Breast epithelium (tissue), 4 donors: ENCODE data around the gene HHIPL2. TPM values are rescaled to one million over a fixed set of nuclear protein-coding genes. Genes with fewer than 3 reads are reported as not detected.

Experiments
- DNase-seq, 2 donors: peaks; one replicate each; pipeline ENCODE4 v3.0.0-alpha.2; 2019; ENCODE audit warnings: low spot score in 2 of 2
- H3K27ac ChIP-seq, 2 donors: fragments of 200-600 bp; sonication (generic) in 1 of 2; one replicate each; pipeline ENCODE4 v1.5.1; 2016 to 2019; ENCODE audit warnings: mild to moderate bottlenecking in 1 of 2
- H3K27me3 ChIP-seq, 2 donors: fragments of 200-600 bp; sonication (generic) in 1 of 2; one replicate each; pipeline versions ENCODE4 v1.5.1 to v1.6.0; 2017 to 2019; ENCODE audit warnings: control low read depth in 1 of 2, mild to moderate bottlenecking in 1 of 2
- H3K36me3 ChIP-seq: fragments of 200-600 bp; one replicate; pipeline ENCODE4 v1.5.1; 2019
- H3K4me1 ChIP-seq, 2 donors: fragments of 200-600 bp; sonication (generic); one replicate each; pipeline ENCODE4 v1.5.1; 2016 to 2019; ENCODE audit warnings: control low read depth in 1 of 2
- H3K4me3 ChIP-seq, 3 donors: fragments of 200-600 bp; sonication (generic); 1 replicate in 2 of 3; 2 replicates in 1 of 3; pipeline ENCODE4 v1.5.1; 2016 to 2019; ENCODE audit warnings: mild to moderate bottlenecking in 3 of 3, moderate library complexity in 2 of 3
- H3K9me3 ChIP-seq, 2 donors: fragments of 200-600 bp; sonication (generic) in 1 of 2; one replicate each; pipeline ENCODE4 v1.5.1; 2016 to 2019; ENCODE audit warnings: control low read depth in 1 of 2
- POLR2A ChIP-seq: fragments of 450-650 bp; IDR thresholded peaks from one replicate; pipeline ENCODE4 v1.6.1; 2016; ENCODE audit warnings: antibody characterized with exemption, mild to moderate bottlenecking, moderate library complexity
- POLR2AphosphoS5 ChIP-seq, 3 donors: sonication (generic); formaldehyde crosslinking; IDR thresholded peaks; one replicate each; pipeline ENCODE4 v1.6.1; 2017; ENCODE audit warnings: antibody characterized with exemption in 3 of 3
- intact Hi-C: fragments of 100-400 bp; cut with DNase I; formaldehyde crosslinking; loops from one replicate; pipeline ENCODE4 v1.15.1; 2023; ENCODE audit warnings: low total_unique reads
- total RNA-seq, 3 donors: library from RNA; depleted of rRNA; stranded (reverse); fragments of >200 nt; gene quantifications; one replicate each; pipeline ENCODE4 v1.1.0, GENCODE V29; 2016
- TF ChIP-seq, protein P1 (sequence below), 3 donors: fragments of 450-650 bp; IDR thresholded peaks; one replicate each; pipeline ENCODE4 v1.5.1; 2016 to 2017; ENCODE audit warnings: antibody characterized with exemption in 3 of 3, mild to moderate bottlenecking in 3 of 3, moderate library complexity in 3 of 3

HHIPL2 gene
- total RNA-seq, 3 donors from 2014 or later = 0.59 to 0.98 TPM; not detected in 1

DNA sequence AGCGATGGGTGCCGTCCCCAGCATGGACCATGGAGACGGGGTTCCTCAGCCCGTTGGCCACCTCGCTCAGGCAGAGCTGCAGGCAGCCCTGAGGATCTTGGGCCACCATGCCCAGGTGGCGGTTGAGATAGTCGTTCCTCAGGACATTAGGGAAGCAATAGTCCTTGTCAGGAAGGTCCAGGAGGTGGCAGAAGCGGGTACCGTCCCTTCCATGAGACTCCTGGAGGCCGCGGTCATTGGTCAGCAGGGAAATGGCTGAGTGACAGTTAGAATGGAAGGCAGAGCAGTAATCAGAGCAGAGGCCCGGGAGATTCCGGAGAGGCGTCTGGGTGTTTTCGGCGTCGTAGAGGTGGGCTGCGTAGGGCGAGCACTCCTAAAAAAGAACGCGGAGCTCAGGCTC is 4.1 kb downstream of the HHIPL2 start:
- intact Hi-C loops = no loop called here
- DNase-seq = no peak
- Histone ChIP-seq H3K4me3 (no peak overlapping the region), H3K4me1 (no peaks in the 10 kb centered on the region), H3K36me3 (no peaks in the 10 kb centered on the region), H3K27me3 (no peaks in the 10 kb centered on the region), H3K9me3 (no peaks in the 10 kb centered on the region), H3K27ac (no peak overlapping the region)
- TF ChIP-seq, protein P1, sequence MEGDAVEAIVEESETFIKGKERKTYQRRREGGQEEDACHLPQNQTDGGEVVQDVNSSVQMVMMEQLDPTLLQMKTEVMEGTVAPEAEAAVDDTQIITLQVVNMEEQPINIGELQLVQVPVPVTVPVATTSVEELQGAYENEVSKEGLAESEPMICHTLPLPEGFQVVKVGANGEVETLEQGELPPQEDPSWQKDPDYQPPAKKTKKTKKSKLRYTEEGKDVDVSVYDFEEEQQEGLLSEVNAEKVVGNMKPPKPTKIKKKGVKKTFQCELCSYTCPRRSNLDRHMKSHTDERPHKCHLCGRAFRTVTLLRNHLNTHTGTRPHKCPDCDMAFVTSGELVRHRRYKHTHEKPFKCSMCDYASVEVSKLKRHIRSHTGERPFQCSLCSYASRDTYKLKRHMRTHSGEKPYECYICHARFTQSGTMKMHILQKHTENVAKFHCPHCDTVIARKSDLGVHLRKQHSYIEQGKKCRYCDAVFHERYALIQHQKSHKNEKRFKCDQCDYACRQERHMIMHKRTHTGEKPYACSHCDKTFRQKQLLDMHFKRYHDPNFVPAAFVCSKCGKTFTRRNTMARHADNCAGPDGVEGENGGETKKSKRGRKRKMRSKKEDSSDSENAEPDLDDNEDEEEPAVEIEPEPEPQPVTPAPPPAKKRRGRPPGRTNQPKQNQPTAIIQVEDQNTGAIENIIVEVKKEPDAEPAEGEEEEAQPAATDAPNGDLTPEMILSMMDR (IDR thresholded peaks at IDR 0.05) = no peak
- no peak for TF ChIP-seq POLR2AphosphoS5 (IDR thresholded peaks at IDR 0.05)
- TF ChIP-seq POLR2A = no peak

DNA sequence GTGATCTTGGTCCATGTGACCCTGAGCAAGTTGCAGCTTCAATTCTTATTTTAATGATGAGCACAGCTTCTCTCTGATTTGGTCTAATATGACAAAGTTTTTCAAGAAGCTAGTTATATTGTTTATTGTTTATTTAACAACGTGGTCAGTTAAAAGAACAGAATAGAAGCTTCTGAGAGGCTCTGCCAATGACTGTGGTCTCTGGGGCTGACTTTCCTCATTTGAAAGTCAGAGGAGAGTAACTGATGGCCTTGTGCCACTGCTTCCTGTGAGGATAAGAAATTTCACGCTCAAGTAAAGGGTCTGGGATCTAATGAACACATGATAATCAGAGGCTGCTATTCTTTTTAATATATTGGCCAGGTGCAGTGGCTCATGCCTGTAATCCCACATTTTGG is 7.3 kb downstream of the HHIPL2 start:
- Histone ChIP-seq H3K9me3 (no peaks in the 10 kb centered on the region), H3K36me3 (no peaks in the 10 kb centered on the region), H3K4me1 (no peaks in the 10 kb centered on the region), H3K27me3 (no peaks in the 10 kb centered on the region), H3K27ac (no peak overlapping the region), H3K4me3 (no peak overlapping the region)
- no peak for DNase-seq
- TF ChIP-seq POLR2AphosphoS5 (IDR thresholded peaks at IDR 0.05) (no peak), POLR2A (no peak)
- TF ChIP-seq, protein P1 (IDR thresholded peaks at IDR 0.05) = no peak
- intact Hi-C loops = no loop called here

- DNase-seq = no peak
- intact Hi-C loops = no loop called here
- no peaks in the 10 kb centered on the region for H3K27me3 ChIP-seq
- H3K4me3 ChIP-seq = no peak overlapping the region
- TF ChIP-seq POLR2A (no peak), POLR2AphosphoS5 (IDR thresholded peaks at IDR 0.05) (no peak)
- TF ChIP-seq, protein P1 (IDR thresholded peaks at IDR 0.05) = no peak
- no peak overlapping the region for H3K27ac ChIP-seq
- H3K36me3 ChIP-seq = no peaks in the 10 kb centered on the region
- H3K4me1 ChIP-seq = no peaks in the 10 kb centered on the region
- H3K9me3 ChIP-seq = no peaks in the 10 kb centered on the region
Measured at GRCh38 chr1:222539951-222540597, 7.8 kb downstream of the HHIPL2 start.

DNA sequence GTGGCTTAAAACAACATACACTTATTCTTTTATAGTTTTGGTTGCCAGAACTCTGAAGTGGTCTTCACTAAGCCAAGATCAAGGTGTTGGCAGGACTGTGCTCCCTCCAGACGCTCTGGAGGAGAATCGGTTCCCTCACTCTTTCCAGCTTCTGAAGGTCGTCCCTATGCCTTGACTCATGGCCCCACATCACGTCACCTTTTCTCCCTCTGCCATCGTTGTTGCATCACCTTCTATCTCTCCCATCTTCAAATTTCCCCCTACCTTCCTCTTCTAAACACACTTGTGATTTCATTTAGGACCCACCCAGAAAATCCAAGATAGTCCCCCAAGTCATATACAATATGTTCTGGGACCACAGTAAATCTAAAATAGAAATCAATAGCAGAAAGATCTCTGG is 12.4 kb downstream of the HHIPL2 start:
- intact Hi-C loops = no loop called here
- Histone ChIP-seq H3K4me3 (no peak overlapping the region), H3K9me3 (no peaks in the 10 kb centered on the region), H3K27ac (no peak overlapping the region), H3K27me3 (no peaks in the 10 kb centered on the region), H3K36me3 (no peaks in the 10 kb centered on the region), H3K4me1 (no peaks in the 10 kb centered on the region)
- DNase-seq = no peak
- TF ChIP-seq, protein P1 (IDR thresholded peaks at IDR 0.05) = no peak
- TF ChIP-seq POLR2A (no peak), POLR2AphosphoS5 (IDR thresholded peaks at IDR 0.05) (no peak)

DNA sequence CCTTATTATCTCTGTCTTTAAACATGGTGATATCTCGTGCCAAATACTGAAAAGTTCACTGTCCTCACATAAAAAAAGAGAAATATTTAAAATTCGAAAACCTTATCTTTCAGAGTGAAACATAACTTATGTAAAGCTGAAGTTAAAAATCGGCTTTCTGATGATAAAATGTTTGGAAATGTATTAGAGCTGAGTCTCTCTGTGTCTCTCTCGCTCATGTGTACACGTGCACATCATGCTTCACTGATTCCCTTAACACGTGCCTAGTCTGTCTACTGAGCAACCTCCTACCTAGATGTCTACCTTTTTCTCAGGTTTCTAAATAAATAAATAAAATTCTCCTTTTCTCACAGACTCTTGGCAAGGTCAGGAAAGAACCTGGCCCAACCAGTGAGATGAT is 17.1 kb downstream of the HHIPL2 start:
- Histone ChIP-seq H3K4me3 (no peak overlapping the region), H3K36me3 (no peaks in the 10 kb centered on the region), H3K27me3 (no peaks in the 10 kb centered on the region), H3K4me1 (no peaks in the 10 kb centered on the region), H3K9me3 (no peaks in the 10 kb centered on the region), H3K27ac (no peak overlapping the region)
- TF ChIP-seq POLR2AphosphoS5 (IDR thresholded peaks at IDR 0.05) (no peak), POLR2A (no peak)
- TF ChIP-seq, protein P1 (IDR thresholded peaks at IDR 0.05) = no peak
- DNase-seq = no peak
- intact Hi-C loops = no loop called here
